ENCODE results near the gene UCK2. TPM values are rescaled to one million over a fixed set of nuclear protein-coding genes. Genes with fewer than 3 reads are reported as not detected.

The UCK2 gene
- total and polyA plus RNA-seq, 4 donors, result 9.6 to 22.0 (median 14.1) TPM

DNA sequence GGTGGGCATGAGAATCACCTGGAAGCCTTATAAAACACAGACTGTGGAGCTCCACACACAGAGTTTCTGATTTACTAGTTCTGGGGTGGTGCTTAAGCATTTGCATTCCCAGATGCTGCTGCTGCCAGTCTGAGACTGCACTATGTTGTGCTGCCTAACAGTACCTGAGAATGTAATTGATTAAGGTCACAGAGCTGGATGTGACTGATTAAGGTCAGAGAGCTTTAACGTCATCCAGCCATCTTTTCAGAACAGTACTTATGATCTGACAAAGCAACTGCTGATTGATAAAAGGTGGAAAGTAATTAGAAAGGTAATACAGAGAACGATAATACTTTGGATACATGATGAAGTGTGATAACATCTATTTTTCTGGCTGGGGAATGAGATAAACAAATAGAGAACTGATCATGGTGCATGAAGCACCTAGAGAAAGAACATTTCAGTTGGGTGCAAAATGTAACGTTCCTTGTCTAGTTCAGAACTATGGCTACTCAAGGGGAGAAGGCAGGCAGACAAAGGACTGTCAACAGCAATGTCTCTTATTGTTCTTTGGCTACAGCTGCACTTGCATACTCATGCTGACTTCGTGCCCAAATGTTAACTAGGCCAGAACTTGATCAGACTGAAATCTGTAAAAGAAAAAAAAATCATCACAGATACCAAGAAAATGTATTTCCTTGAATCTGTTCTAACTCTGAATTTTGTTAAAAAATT lies 3.7 kb upstream of the UCK2 start:
- WGBS, 2 donors, result 77 to 83% methylated on average over 4 of the region's 4 CpGs
- TF ChIP-seq CTCF (IDR thresholded peaks at IDR 0.05; ENCODE audit: control extremely low read depth, extremely low read depth), result no peak
- Histone ChIP-seq H3K36me3 (ENCODE audit: control insufficient read depth in 4 of 4, insufficient read depth in 4 of 4, low read length in 4 of 4) (no peaks in the 10 kb centered on the region), H3K27me3 (ENCODE audit: control insufficient read depth in 3 of 3, insufficient read depth in 3 of 3, low read length in 2 of 3) (no peaks in the 10 kb centered on the region), H3K9ac (ENCODE audit: insufficient read depth in 1 of 2, low read length in 2 of 2) (no peak overlapping the region), H3K4me3 (no peak overlapping the region), H3K27ac (ENCODE audit: low read depth in 1 of 2, low read length in 1 of 2) (no peak overlapping the region), H3K4me1 (ENCODE audit: control insufficient read depth in 5 of 5, insufficient read depth in 5 of 5, low read length in 5 of 5) (peaks cover 0 to 4% (median 2%) of the 10 kb centered on the region in 5 donors), H3K9me3 (ENCODE audit: control insufficient read depth in 4 of 4, insufficient read depth in 3 of 4, low read length in 3 of 4) (no peaks in the 10 kb centered on the region)
- DNase-seq (no peak), ATAC-seq (ENCODE audit: insufficient read depth, low FRiP score) (no peak)

DNA sequence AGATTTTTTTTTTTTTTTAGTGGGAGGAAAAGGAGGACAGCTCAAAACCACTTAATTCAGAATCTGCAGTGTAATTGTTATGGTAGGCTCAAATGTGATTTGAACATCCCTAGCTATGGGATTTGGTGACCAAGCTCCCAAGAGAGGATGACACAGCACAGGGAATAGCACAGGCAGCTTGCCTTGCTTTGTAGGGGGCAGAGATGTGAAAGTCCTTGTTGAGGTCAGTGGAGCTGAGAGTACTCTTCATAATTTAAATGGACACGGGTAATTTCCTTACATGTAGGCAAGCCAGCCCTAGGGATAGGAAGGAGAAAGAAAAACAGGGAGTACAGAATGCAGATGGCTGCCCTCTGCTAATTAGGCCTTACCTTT lies 3.2 kb upstream of the UCK2 start:
- 83 to 96% methylated on average over 1 of the region's 1 CpG for WGBS, 2 donors
- TF ChIP-seq CTCF (IDR thresholded peaks at IDR 0.05; ENCODE audit: control extremely low read depth, extremely low read depth), result no peak
- no peaks in the 10 kb centered on the region for H3K36me3 ChIP-seq (ENCODE audit: control insufficient read depth in 4 of 4, insufficient read depth in 4 of 4, low read length in 4 of 4)
- peaks cover 0 to 10% (median 6%) of the 10 kb centered on the region in 5 donors for H3K4me1 ChIP-seq (ENCODE audit: control insufficient read depth in 5 of 5, insufficient read depth in 5 of 5, low read length in 5 of 5)
- H3K27me3 ChIP-seq (ENCODE audit: control insufficient read depth in 3 of 3, insufficient read depth in 3 of 3, low read length in 2 of 3), result no peaks in the 10 kb centered on the region
- no peak overlapping the region for H3K27ac ChIP-seq (ENCODE audit: low read depth in 1 of 2, low read length in 1 of 2)
- no peak overlapping the region for H3K9ac ChIP-seq (ENCODE audit: insufficient read depth in 1 of 2, low read length in 2 of 2)
- ATAC-seq (ENCODE audit: insufficient read depth, low FRiP score) (no peak), DNase-seq (no peak)
- H3K9me3 ChIP-seq (ENCODE audit: control insufficient read depth in 4 of 4, insufficient read depth in 3 of 4, low read length in 3 of 4), result no peaks in the 10 kb centered on the region
- H3K4me3 ChIP-seq, result no peak overlapping the region

- DNase-seq (peak; percentile 19 to 53 (median 52)), ATAC-seq (ENCODE audit: insufficient read depth, low FRiP score) (no peak)
- Histone ChIP-seq H3K27me3 (ENCODE audit: control insufficient read depth in 3 of 3, insufficient read depth in 3 of 3, low read length in 2 of 3) (no peaks in the 10 kb centered on the region), H3K9me3 (ENCODE audit: control insufficient read depth in 4 of 4, insufficient read depth in 3 of 4, low read length in 3 of 4) (no peaks in the 10 kb centered on the region), H3K36me3 (ENCODE audit: control insufficient read depth in 4 of 4, insufficient read depth in 4 of 4, low read length in 4 of 4) (no peaks in the 10 kb centered on the region), H3K27ac (ENCODE audit: low read depth in 1 of 2, low read length in 1 of 2) (peak overlapping the region in 1 of 2 donors; percentile 49), H3K9ac (ENCODE audit: insufficient read depth in 1 of 2, low read length in 2 of 2) (peak overlapping the region; percentile 14 to 68), H3K4me3 (no peak overlapping the region), H3K4me1 (ENCODE audit: control insufficient read depth in 5 of 5, insufficient read depth in 5 of 5, low read length in 5 of 5) (peaks cover 0 to 13% (median 11%) of the 10 kb centered on the region in 5 donors)
- TF ChIP-seq CTCF (IDR thresholded peaks at IDR 0.05; ENCODE audit: control extremely low read depth, extremely low read depth), result no peak
- 19 to 24% methylated on average over 10 of the region's 10 CpGs for WGBS, 2 donors
Observed at GRCh38 chr1:165826565-165827267, 698 bp upstream of the UCK2 start.

All from lung (tissue), 12 donors.